GM18909 (cell line): ENCODE results near the gene NEK8.
"Not testable (repeated sequence)": the region's sequence is repeated elsewhere in the genome, so short reads cannot be mapped to it uniquely, and the experiment has no call there.

Experiments used
- ATAC-seq: cut with Tn5 transposase; IDR thresholded peaks from one replicate; pipeline ENCODE4 v1.9.1; 2021; ENCODE audit warnings: mild to moderate bottlenecking; ENCODE audit not compliant: unreplicated experiment, poor library complexity

The NEK8 gene

GRCh38 chr17:28759256-28759865 is 30.8 kb downstream of the NEK8 start:
- ATAC-seq = no peak

- no peak for ATAC-seq
Observed at GRCh38 chr17:28760601-28761562, 32.3 kb downstream of the NEK8 start.

- no peak for ATAC-seq
Observed at GRCh38 chr17:28763137-28763799, 34.7 kb downstream of the NEK8 start.

GRCh38 chr17:28763804-28764266 is 35.2 kb downstream of the NEK8 start:
- ATAC-seq = no peak

- no peak for ATAC-seq
Observed at GRCh38 chr17:28765038-28765437, 36.5 kb downstream of the NEK8 start.

GRCh38 chr17:28773736-28774135 is 45.1 kb downstream of the NEK8 start:
- no peak for ATAC-seq

GRCh38 chr17:28774206-28774605 is 45.6 kb downstream of the NEK8 start:
- ATAC-seq = no peak

- ATAC-seq = no peak
Observed at GRCh38 chr17:28777178-28777577, 48.6 kb downstream of the NEK8 start.

GRCh38 chr17:28779601-28780000 is 51.0 kb downstream of the NEK8 start:
- ATAC-seq = not testable (repeated sequence)

GRCh38 chr17:28783161-28783560 is 54.6 kb downstream of the NEK8 start:
- no peak for ATAC-seq

- ATAC-seq = no peak
Observed at GRCh38 chr17:28788100-28788499, 59.5 kb downstream of the NEK8 start.
